ENCODE data around the gene CRYBB1.

CRYBB1 gene

GRCh38 chr22:26656891-26657851, 39.3 kb upstream of the CRYBB1 start, which contains the start of gene MIAT:
Gene MIAT, plus strand, starts transcription at chr22:26657588.
- Histone ChIP-seq H3K27me3 (replicated peaks; ENCODE audit: control insufficient read depth, insufficient read depth, low read length, poor library complexity, severe bottlenecking) (no peaks in the 10 kb centered on the region), H3K4me1 (ENCODE audit: control insufficient read depth, insufficient read depth, low read length, poor library complexity, severe bottlenecking) (peaks cover 27% of the 10 kb centered on the region), H3K4me3 (ENCODE audit: insufficient read depth, low read depth, low read length, poor library complexity, severe bottlenecking) (peak within 1 kb of the TSS; percentile 81), H3K9me3 (ENCODE audit: control insufficient read depth, low read length) (no peaks in the 10 kb centered on the region), H3K27ac (ENCODE audit: insufficient read depth, low read length, poor library complexity, severe bottlenecking) (peak within 1 kb of the TSS; percentile 50), H3K36me3 (ENCODE audit: control insufficient read depth, insufficient read depth, low read length) (no peaks in the 10 kb centered on the region)
- DNase-seq = peak; percentile 53 to 56 (median 55)

GRCh38 chr22:26651815-26652214, 34.0 kb upstream of the CRYBB1 start:
- no peak for DNase-seq
- no peak overlapping the region for H3K4me3 ChIP-seq (ENCODE audit: insufficient read depth, low read depth, low read length, poor library complexity, severe bottlenecking)
- H3K36me3 ChIP-seq (ENCODE audit: control insufficient read depth, insufficient read depth, low read length) = no peaks in the 10 kb centered on the region
- no peaks in the 10 kb centered on the region for H3K9me3 ChIP-seq (ENCODE audit: control insufficient read depth, low read length)
- peaks cover 22% of the 10 kb centered on the region for H3K4me1 ChIP-seq (ENCODE audit: control insufficient read depth, insufficient read depth, low read length, poor library complexity, severe bottlenecking)
- no peak overlapping the region for H3K27ac ChIP-seq (ENCODE audit: insufficient read depth, low read length, poor library complexity, severe bottlenecking)
- H3K27me3 ChIP-seq (replicated peaks; ENCODE audit: control insufficient read depth, insufficient read depth, low read length, poor library complexity, severe bottlenecking) = no peaks in the 10 kb centered on the region

- no peak overlapping the region for H3K27ac ChIP-seq (ENCODE audit: insufficient read depth, low read length, poor library complexity, severe bottlenecking)
- DNase-seq = no peak
- H3K4me1 ChIP-seq (ENCODE audit: control insufficient read depth, insufficient read depth, low read length, poor library complexity, severe bottlenecking) = peaks cover 20% of the 10 kb centered on the region
- no peaks in the 10 kb centered on the region for H3K36me3 ChIP-seq (ENCODE audit: control insufficient read depth, insufficient read depth, low read length)
- no peaks in the 10 kb centered on the region for H3K9me3 ChIP-seq (ENCODE audit: control insufficient read depth, low read length)
- H3K4me3 ChIP-seq (ENCODE audit: insufficient read depth, low read depth, low read length, poor library complexity, severe bottlenecking) = no peak overlapping the region
- H3K27me3 ChIP-seq (replicated peaks; ENCODE audit: control insufficient read depth, insufficient read depth, low read length, poor library complexity, severe bottlenecking) = no peaks in the 10 kb centered on the region
Observed at GRCh38 chr22:26650722-26651421, 33.0 kb upstream of the CRYBB1 start.

GRCh38 chr22:26648528-26649388, 30.9 kb upstream of the CRYBB1 start:
- no peaks in the 10 kb centered on the region for H3K9me3 ChIP-seq (ENCODE audit: control insufficient read depth, low read length)
- H3K27me3 ChIP-seq (replicated peaks; ENCODE audit: control insufficient read depth, insufficient read depth, low read length, poor library complexity, severe bottlenecking) = no peaks in the 10 kb centered on the region
- peaks cover 34% of the 10 kb centered on the region for H3K4me1 ChIP-seq (ENCODE audit: control insufficient read depth, insufficient read depth, low read length, poor library complexity, severe bottlenecking)
- H3K4me3 ChIP-seq (ENCODE audit: insufficient read depth, low read depth, low read length, poor library complexity, severe bottlenecking) = no peak overlapping the region
- peak overlapping the region; percentile 8 for H3K27ac ChIP-seq (ENCODE audit: insufficient read depth, low read length, poor library complexity, severe bottlenecking)
- H3K36me3 ChIP-seq (ENCODE audit: control insufficient read depth, insufficient read depth, low read length) = no peaks in the 10 kb centered on the region
- DNase-seq = no peak

GRCh38 chr22:26648011-26648497, 30.2 kb upstream of the CRYBB1 start:
- Histone ChIP-seq H3K4me1 (ENCODE audit: control insufficient read depth, insufficient read depth, low read length, poor library complexity, severe bottlenecking) (peaks cover 39% of the 10 kb centered on the region), H3K9me3 (ENCODE audit: control insufficient read depth, low read length) (no peaks in the 10 kb centered on the region), H3K27ac (ENCODE audit: insufficient read depth, low read length, poor library complexity, severe bottlenecking) (peak overlapping the region; percentile 8), H3K4me3 (ENCODE audit: insufficient read depth, low read depth, low read length, poor library complexity, severe bottlenecking) (no peak overlapping the region), H3K36me3 (ENCODE audit: control insufficient read depth, insufficient read depth, low read length) (no peaks in the 10 kb centered on the region), H3K27me3 (replicated peaks; ENCODE audit: control insufficient read depth, insufficient read depth, low read length, poor library complexity, severe bottlenecking) (no peaks in the 10 kb centered on the region)
- DNase-seq = peak in 2 of 3 donors; percentile 20 to 24

- Histone ChIP-seq H3K27ac (ENCODE audit: insufficient read depth, low read length, poor library complexity, severe bottlenecking) (no peak overlapping the region), H3K4me3 (ENCODE audit: insufficient read depth, low read depth, low read length, poor library complexity, severe bottlenecking) (no peak overlapping the region), H3K4me1 (ENCODE audit: control insufficient read depth, insufficient read depth, low read length, poor library complexity, severe bottlenecking) (peaks cover 57% of the 10 kb centered on the region), H3K9me3 (ENCODE audit: control insufficient read depth, low read length) (no peaks in the 10 kb centered on the region), H3K27me3 (replicated peaks; ENCODE audit: control insufficient read depth, insufficient read depth, low read length, poor library complexity, severe bottlenecking) (no peaks in the 10 kb centered on the region), H3K36me3 (ENCODE audit: control insufficient read depth, insufficient read depth, low read length) (no peaks in the 10 kb centered on the region)
- no peak for DNase-seq
Observed at GRCh38 chr22:26646158-26646557, 28.3 kb upstream of the CRYBB1 start.

GRCh38 chr22:26643418-26644100, 25.7 kb upstream of the CRYBB1 start:
- Histone ChIP-seq H3K27me3 (replicated peaks; ENCODE audit: control insufficient read depth, insufficient read depth, low read length, poor library complexity, severe bottlenecking) (no peaks in the 10 kb centered on the region), H3K4me1 (ENCODE audit: control insufficient read depth, insufficient read depth, low read length, poor library complexity, severe bottlenecking) (peaks cover 51% of the 10 kb centered on the region), H3K27ac (ENCODE audit: insufficient read depth, low read length, poor library complexity, severe bottlenecking) (peak overlapping the region; percentile 65), H3K9me3 (ENCODE audit: control insufficient read depth, low read length) (no peaks in the 10 kb centered on the region), H3K36me3 (ENCODE audit: control insufficient read depth, insufficient read depth, low read length) (no peaks in the 10 kb centered on the region), H3K4me3 (ENCODE audit: insufficient read depth, low read depth, low read length, poor library complexity, severe bottlenecking) (no peak overlapping the region)
- no peak for DNase-seq

- H3K4me1 ChIP-seq (ENCODE audit: control insufficient read depth, insufficient read depth, low read length, poor library complexity, severe bottlenecking) = peaks cover 44% of the 10 kb centered on the region
- H3K27ac ChIP-seq (ENCODE audit: insufficient read depth, low read length, poor library complexity, severe bottlenecking) = peak overlapping the region; percentile 65
- no peak overlapping the region for H3K4me3 ChIP-seq (ENCODE audit: insufficient read depth, low read depth, low read length, poor library complexity, severe bottlenecking)
- H3K36me3 ChIP-seq (ENCODE audit: control insufficient read depth, insufficient read depth, low read length) = no peaks in the 10 kb centered on the region
- no peaks in the 10 kb centered on the region for H3K9me3 ChIP-seq (ENCODE audit: control insufficient read depth, low read length)
- H3K27me3 ChIP-seq (replicated peaks; ENCODE audit: control insufficient read depth, insufficient read depth, low read length, poor library complexity, severe bottlenecking) = no peaks in the 10 kb centered on the region
- DNase-seq = peak; percentile 46 to 62 (median 62)
Observed at GRCh38 chr22:26642465-26643417, 24.9 kb upstream of the CRYBB1 start.
